GM23338 (cell line): ENCODE measurements around the gene GBF1. TPM values are rescaled to one million over a fixed set of nuclear protein-coding genes. Genes with fewer than 3 reads are reported as not detected.

Experiments
- ATAC-seq: fragments of 200-7000 bp; cut with Tn5 transposase; 3 replicates; pipeline ENCODE4 v1.9.1; 2020
- DNase-seq: peaks from one replicate; pipeline ENCODE4 v3.0.0-alpha.2; 2015; ENCODE audit warnings: low spot score
- H2AFZ ChIP-seq: fragments of 200-600 bp; sonication (generic); 2 replicates; pipeline ENCODE4 v1.8.0; 2016; ENCODE audit warnings: antibody characterized with exemption, mild to moderate bottlenecking, moderate library complexity
- H3F3A ChIP-seq: fragments of 200-600 bp; sonication (generic); replicated peaks from 2 replicates; pipeline ENCODE4 v1.8.0; 2017; ENCODE audit warnings: antibody characterized with exemption, mixed run types, low read depth
- H3K27ac ChIP-seq: fragments of 200-600 bp; sonication (generic); 2 replicates; pipeline ENCODE4 v1.6.1; 2016; ENCODE audit warnings: low read depth
- H3K27me3 ChIP-seq: fragments of 200-600 bp; sonication (generic); 2 replicates; pipeline ENCODE4 v1.8.0; 2016; ENCODE audit warnings: mild to moderate bottlenecking, mixed run types, moderate library complexity; ENCODE audit not compliant: insufficient read depth
- H3K36me3 ChIP-seq: fragments of 200-600 bp; sonication (generic); 2 replicates; pipeline ENCODE4 v1.8.0; 2016; ENCODE audit warnings: mild to moderate bottlenecking; ENCODE audit not compliant: insufficient read depth
- H3K4me1 ChIP-seq: fragments of 200-600 bp; sonication (generic); 2 replicates; pipeline ENCODE4 v1.8.0; 2016; ENCODE audit warnings: mild to moderate bottlenecking, moderate library complexity; ENCODE audit not compliant: insufficient read depth
- H3K4me2 ChIP-seq: fragments of 200-600 bp; sonication (generic); 2 replicates; pipeline ENCODE4 v1.7.1; 2017; ENCODE audit warnings: mixed run types
- H3K4me3 ChIP-seq: fragments of 200-600 bp; sonication (generic); 2 replicates; pipeline ENCODE4 v1.6.1; 2016; ENCODE audit warnings: mixed run types
- H3K79me2 ChIP-seq: fragments of 200-600 bp; sonication (generic); replicated peaks from 2 replicates; pipeline ENCODE4 v1.8.0; 2017; ENCODE audit warnings: mild to moderate bottlenecking; ENCODE audit not compliant: insufficient read depth
- H3K9me2 ChIP-seq: fragments of 200-600 bp; sonication (generic); 2 replicates; pipeline ENCODE4 v1.8.0; 2017; ENCODE audit not compliant: insufficient read depth
- H4K20me1 ChIP-seq: fragments of 200-600 bp; sonication (generic); replicated peaks from 2 replicates; pipeline ENCODE4 v1.8.0; 2017; ENCODE audit warnings: mild to moderate bottlenecking; ENCODE audit not compliant: insufficient read depth
- H3K27ac Mint-ChIP-seq: 2 replicates; pipeline ENCODE4 v1.8.0; 2020; ENCODE audit warnings: inconsistent platforms, mild to moderate bottlenecking, moderate library complexity, mixed read lengths
- H3K27me3 Mint-ChIP-seq: 3 replicates; pipeline ENCODE4 v1.8.0; 2022; ENCODE audit warnings: low read depth, mild to moderate bottlenecking, moderate library complexity, mixed read lengths, inconsistent platforms; ENCODE audit not compliant: insufficient read depth, poor library complexity
- H3K36me3 Mint-ChIP-seq: 3 replicates; pipeline ENCODE4 v1.8.0; 2021; ENCODE audit warnings: low read depth, mild to moderate bottlenecking, inconsistent platforms, moderate library complexity, mixed read lengths
- H3K4me1 Mint-ChIP-seq: 3 replicates; pipeline ENCODE4 v1.8.0; 2020; ENCODE audit warnings: mild to moderate bottlenecking, inconsistent platforms, mixed read lengths
- H3K4me3 Mint-ChIP-seq: 3 replicates; pipeline ENCODE4 v1.8.0; 2021; ENCODE audit warnings: moderate library complexity, mild to moderate bottlenecking, inconsistent platforms, mixed read lengths
- H3K9me3 Mint-ChIP-seq: 3 replicates; pipeline ENCODE4 v1.8.0; 2020; ENCODE audit warnings: moderate library complexity, mild to moderate bottlenecking, inconsistent platforms, mixed read lengths
- CREB1 ChIP-seq: fragments of 250-450 bp; sonication (Bioruptor Pico); IDR thresholded peaks from 2 replicates; pipeline ENCODE4 v1.5.0; 2020; ENCODE audit warnings: low read depth, mild to moderate bottlenecking, moderate library complexity
- CTCF ChIP-seq, 2 experiments: fragments of 200-600 bp in 1 of 2; sonication (generic) in 1 of 2; conservative IDR thresholded peaks; 2 replicates each; pipeline versions ENCODE4 v1.5.1 to v1.6.1; 2016 to 2017; ENCODE audit warnings: antibody characterized with exemption in 2 of 2, low read depth in 2 of 2, mild to moderate bottlenecking in 2 of 2, moderate library complexity in 1 of 2
- EZH2 ChIP-seq: fragments of 200-600 bp; sonication (generic); IDR thresholded peaks from one replicate; pipeline ENCODE4 v1.8.0; 2017; ENCODE audit warnings: antibody characterized with exemption, mild to moderate bottlenecking, low read depth; ENCODE audit not compliant: unreplicated experiment
- EZH2phosphoT487 ChIP-seq: fragments of 200-600 bp; sonication (generic); IDR thresholded peaks from one replicate; pipeline ENCODE4 v1.8.1; 2018; ENCODE audit warnings: antibody characterized with exemption; ENCODE audit not compliant: unreplicated experiment
- JUNB ChIP-seq: IDR thresholded peaks from one replicate; pipeline ENCODE4 v1.6.1; 2016; ENCODE audit warnings: antibody characterized with exemption; ENCODE audit not compliant: unreplicated experiment
- NANOG ChIP-seq: IDR thresholded peaks from 2 replicates; pipeline ENCODE4 v1.6.1; 2016; ENCODE audit warnings: antibody characterized with exemption, borderline replicate concordance
- POLR2AphosphoS5 ChIP-seq: IDR thresholded peaks from 2 replicates; pipeline ENCODE4 v1.6.1; 2016; ENCODE audit warnings: antibody characterized with exemption, low read depth
- REST ChIP-seq: IDR thresholded peaks from one replicate; pipeline ENCODE4 v1.6.1; 2018; ENCODE audit warnings: antibody characterized with exemption; ENCODE audit not compliant: unreplicated experiment
- STAT1 ChIP-seq: IDR thresholded peaks from one replicate; pipeline ENCODE4 v1.6.1; 2016; ENCODE audit warnings: antibody characterized with exemption; ENCODE audit not compliant: unreplicated experiment
- ZNF114 ChIP-seq: fragments of 250-450 bp; sonication (Bioruptor Pico); IDR thresholded peaks from 2 replicates; pipeline ENCODE4 v1.5.0; 2020; ENCODE audit warnings: mild to moderate bottlenecking, moderate library complexity
- ZNF331 ChIP-seq: fragments of 250-450 bp; sonication (Bioruptor Pico); IDR thresholded peaks from 2 replicates; pipeline ENCODE4 v1.5.0; 2020; ENCODE audit warnings: low read depth, mild to moderate bottlenecking, moderate library complexity
- ZNF462 ChIP-seq: fragments of 250-450 bp; sonication (Bioruptor Pico); IDR thresholded peaks from 2 replicates; pipeline ENCODE4 v1.5.0; 2020; ENCODE audit warnings: mild to moderate bottlenecking, moderate library complexity
- polyA plus RNA-seq: library from polyadenylated mRNA; unstranded; fragments of >200 nt; fragmentation: Nextera tagmentation; extraction: Ambion mirVana; gene quantifications from 2 replicates; pipeline ENCODE4 v1.2.1, GENCODE V29; 2016
- total RNA-seq: library from RNA; depleted of rRNA; stranded (reverse); fragments of >200 nt; shearing (Covaris generic); gene quantifications from 2 replicates; pipeline ENCODE4 v1.2.3, GENCODE V29; 2014

The GBF1 gene
- total and polyA plus RNA-seq, 2 experiments from 2014 or later: 6.5 to 27.2 TPM

GRCh38 chr10:102289356-102289755 lies 44.0 kb downstream of the GBF1 start:
- Histone ChIP-seq H3K9me2 (no peaks in the 10 kb centered on the region), H3K36me3 (no peaks in the 10 kb centered on the region), H3K4me2 (no peak overlapping the region), H3K4me1 (no peaks in the 10 kb centered on the region), H2AFZ (no peak overlapping the region), H3K27me3 (no peaks in the 10 kb centered on the region), H3K4me3 (no peak overlapping the region), H3K27ac (no peak overlapping the region), H4K20me1 (no peaks in the 10 kb centered on the region; the same call in none of the 2 replicates), H3F3A (no peaks in the 10 kb centered on the region), H3K79me2 (peaks cover 8% of the 10 kb centered on the region; the same call in 1 of the 2 replicates)
- no peak overlapping the region for H3K27ac Mint-ChIP-seq
- no peaks in the 10 kb centered on the region for H3K27me3 Mint-ChIP-seq
- DNase-seq: no peak
- H3K9me3 Mint-ChIP-seq: no peaks in the 10 kb centered on the region
- ATAC-seq: no peak
- no peaks in the 10 kb centered on the region for H3K4me1 Mint-ChIP-seq
- no peak overlapping the region for H3K4me3 Mint-ChIP-seq
- no peak for TF ChIP-seq CREB1 (CRISPR knock-in tag)
- no peak for TF ChIP-seq ZNF331 (CRISPR knock-in tag)
- TF ChIP-seq CTCF (conservative IDR thresholded peaks at IDR 0.05; ENCODE audit: low read depth in 2 of 2): no peak
- no peak for TF ChIP-seq EZH2
- no peak for TF ChIP-seq ZNF114 (CRISPR knock-in tag)
- no peak for TF ChIP-seq EZH2phosphoT487
- no peak for TF ChIP-seq POLR2AphosphoS5
- no peak for TF ChIP-seq STAT1
- TF ChIP-seq JUNB: no peak
- no peak for TF ChIP-seq ZNF462 (CRISPR knock-in tag)
- TF ChIP-seq REST: no peak
- no peak for TF ChIP-seq NANOG
- H3K36me3 Mint-ChIP-seq: no peaks in the 10 kb centered on the region
